LNCaP clone FGC (cell line): ENCODE data around the gene SRP72.
"Not testable (repeated sequence)": the region's sequence is repeated elsewhere in the genome, so short reads cannot be mapped to it uniquely, and the experiment has no call there.

Experiments used
- DNase-seq: peaks from one replicate; pipeline ENCODE4 v3.0.0-alpha.2; 2011; ENCODE audit warnings: low read depth
- H3K4me3 ChIP-seq: 2 replicates; pipeline ENCODE4 v1.5.1; 2011; ENCODE audit warnings: mild to moderate bottlenecking, low read depth, low read length, control low read depth
- CTCF ChIP-seq: IDR thresholded peaks from 2 replicates; pipeline ENCODE4 v1.5.1; 2012; ENCODE audit warnings: mild to moderate bottlenecking; ENCODE audit not compliant: control insufficient read depth, insufficient read depth; ENCODE audit errors: extremely low read depth

The SRP72 gene

DNA sequence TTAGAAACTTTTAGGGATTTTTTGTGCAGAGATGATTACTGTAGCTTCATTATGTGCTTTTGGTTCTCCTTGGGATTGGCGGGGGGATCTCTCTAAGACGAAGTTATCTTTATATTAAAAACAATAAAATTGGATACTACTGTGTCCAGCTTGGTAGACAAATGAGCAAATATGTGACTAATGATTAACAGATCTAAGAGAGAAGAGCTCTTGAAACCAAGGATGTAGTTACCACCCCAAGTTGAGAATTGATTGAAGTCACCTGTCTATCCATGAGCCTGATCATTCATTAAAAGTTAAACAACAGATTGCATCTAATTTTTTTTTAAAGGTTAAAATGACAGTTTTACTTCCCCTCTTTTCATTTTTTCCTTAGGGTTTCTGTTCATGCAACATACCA is 22.7 kb upstream of the SRP72 start:
- DNase-seq, result no peak
- no peak overlapping the region for H3K4me3 ChIP-seq
- no peak for TF ChIP-seq CTCF

GRCh38 chr4:56445699-56446098 is 21.7 kb upstream of the SRP72 start:
- no peak overlapping the region for H3K4me3 ChIP-seq
- TF ChIP-seq CTCF, result no peak
- DNase-seq, result no peak

GRCh38 chr4:56448301-56448700 is 19.1 kb upstream of the SRP72 start:
- no peak overlapping the region for H3K4me3 ChIP-seq
- no peak for TF ChIP-seq CTCF
- DNase-seq, result no peak

- H3K4me3 ChIP-seq, DNase-seq: not testable (repeated sequence)
Observed at GRCh38 chr4:56449475-56449874, 17.9 kb upstream of the SRP72 start.

DNA sequence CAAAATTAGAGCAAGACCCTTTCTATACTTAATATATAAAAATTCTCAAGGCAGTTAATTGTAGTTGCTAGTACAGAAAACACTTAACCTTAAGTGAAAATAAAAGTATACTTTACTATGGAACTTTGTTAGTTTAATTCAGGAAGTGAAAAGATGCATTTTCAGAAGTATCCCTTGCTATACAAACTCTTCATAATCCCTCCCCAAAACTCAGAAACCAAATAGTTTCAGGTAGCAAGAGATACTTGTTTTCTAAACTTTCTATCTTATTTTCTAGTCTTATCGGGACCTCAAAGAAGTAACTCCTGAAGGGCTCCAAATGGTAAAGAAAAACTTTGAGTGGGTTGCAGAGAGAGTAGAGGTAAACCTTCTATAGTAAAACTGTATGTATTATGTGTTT is 17.1 kb upstream of the SRP72 start:
- no peak for TF ChIP-seq CTCF
- DNase-seq, result no peak
- no peak overlapping the region for H3K4me3 ChIP-seq

- TF ChIP-seq CTCF, result no peak
- H3K4me3 ChIP-seq, result no peak overlapping the region
- DNase-seq, result no peak
Observed at GRCh38 chr4:56460085-56460484, 7.3 kb upstream of the SRP72 start.

- TF ChIP-seq CTCF, result no peak
- DNase-seq, result no peak
- no peak overlapping the region for H3K4me3 ChIP-seq
Observed at GRCh38 chr4:56462157-56462556, 5.3 kb upstream of the SRP72 start.

DNA sequence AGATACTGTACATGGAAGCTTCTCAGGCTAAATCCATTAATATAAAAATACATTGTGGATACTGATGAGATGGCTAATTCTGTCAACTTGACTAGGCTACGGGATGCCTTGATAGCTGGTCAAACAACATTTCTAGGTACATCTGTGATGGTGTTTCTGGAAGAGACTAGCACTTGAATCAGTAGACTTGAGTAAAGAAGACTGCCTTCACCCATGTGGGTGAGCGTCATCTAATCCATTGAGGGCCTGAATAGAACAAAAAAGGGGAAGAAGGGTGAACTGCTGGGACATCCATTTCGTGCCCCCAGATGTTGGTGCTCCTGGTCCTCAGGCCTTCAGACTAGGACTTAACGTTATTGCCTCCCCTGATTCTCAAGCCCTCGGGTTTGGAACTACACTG is 3.7 kb upstream of the SRP72 start:
- no peak for DNase-seq
- no peak for TF ChIP-seq CTCF
- no peak overlapping the region for H3K4me3 ChIP-seq
